GM13977 (cell line): ENCODE data around the gene MEGF11.

Experiments used
- DNase-seq: peaks from one replicate; pipeline ENCODE4 v3.0.0; 2012; ENCODE audit warnings: low spot score
- in situ Hi-C: fragments of 300-500 bp; cut with MboI; formaldehyde crosslinking; loops from one replicate; pipeline ENCODE4 v1.12.0; 2022; ENCODE audit warnings: low sequenced_read_pairs, low pct_unique_long_range_greater_than_20kb, mixed read lengths, inconsistent platforms; ENCODE audit not compliant: unreplicated experiment
- TF ChIP-seq, protein P1 (sequence below): IDR thresholded peaks from 2 replicates; pipeline ENCODE4 v1.5.1; 2012; ENCODE audit warnings: mild to moderate bottlenecking, control low read depth; ENCODE audit not compliant: insufficient read depth; ENCODE audit errors: extremely low read depth, missing control alignments

Gene MEGF11

DNA sequence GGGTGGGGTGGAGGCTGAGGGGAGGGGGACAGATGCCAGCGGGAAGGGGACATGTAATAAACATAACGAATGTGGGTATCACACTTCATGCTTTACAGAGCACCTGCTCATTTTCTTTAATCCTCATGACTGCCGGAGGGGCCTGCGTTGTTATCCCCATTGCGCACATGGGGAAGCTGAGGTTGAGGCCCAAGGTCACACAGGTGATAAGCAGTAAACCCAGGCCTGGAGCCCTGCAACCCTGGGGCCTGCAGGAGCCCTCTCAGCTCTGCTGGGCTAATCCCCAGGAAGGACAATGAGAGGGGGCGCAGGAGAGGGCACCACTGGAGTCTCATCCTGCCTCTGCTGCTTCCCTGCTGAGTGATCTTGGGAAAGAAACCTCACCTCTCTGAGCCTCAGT lies 64.3 kb downstream of the MEGF11 start:
- no peak for DNase-seq
- in situ Hi-C loops = no loop called here
- TF ChIP-seq, protein P1, sequence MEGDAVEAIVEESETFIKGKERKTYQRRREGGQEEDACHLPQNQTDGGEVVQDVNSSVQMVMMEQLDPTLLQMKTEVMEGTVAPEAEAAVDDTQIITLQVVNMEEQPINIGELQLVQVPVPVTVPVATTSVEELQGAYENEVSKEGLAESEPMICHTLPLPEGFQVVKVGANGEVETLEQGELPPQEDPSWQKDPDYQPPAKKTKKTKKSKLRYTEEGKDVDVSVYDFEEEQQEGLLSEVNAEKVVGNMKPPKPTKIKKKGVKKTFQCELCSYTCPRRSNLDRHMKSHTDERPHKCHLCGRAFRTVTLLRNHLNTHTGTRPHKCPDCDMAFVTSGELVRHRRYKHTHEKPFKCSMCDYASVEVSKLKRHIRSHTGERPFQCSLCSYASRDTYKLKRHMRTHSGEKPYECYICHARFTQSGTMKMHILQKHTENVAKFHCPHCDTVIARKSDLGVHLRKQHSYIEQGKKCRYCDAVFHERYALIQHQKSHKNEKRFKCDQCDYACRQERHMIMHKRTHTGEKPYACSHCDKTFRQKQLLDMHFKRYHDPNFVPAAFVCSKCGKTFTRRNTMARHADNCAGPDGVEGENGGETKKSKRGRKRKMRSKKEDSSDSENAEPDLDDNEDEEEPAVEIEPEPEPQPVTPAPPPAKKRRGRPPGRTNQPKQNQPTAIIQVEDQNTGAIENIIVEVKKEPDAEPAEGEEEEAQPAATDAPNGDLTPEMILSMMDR = no peak

DNA sequence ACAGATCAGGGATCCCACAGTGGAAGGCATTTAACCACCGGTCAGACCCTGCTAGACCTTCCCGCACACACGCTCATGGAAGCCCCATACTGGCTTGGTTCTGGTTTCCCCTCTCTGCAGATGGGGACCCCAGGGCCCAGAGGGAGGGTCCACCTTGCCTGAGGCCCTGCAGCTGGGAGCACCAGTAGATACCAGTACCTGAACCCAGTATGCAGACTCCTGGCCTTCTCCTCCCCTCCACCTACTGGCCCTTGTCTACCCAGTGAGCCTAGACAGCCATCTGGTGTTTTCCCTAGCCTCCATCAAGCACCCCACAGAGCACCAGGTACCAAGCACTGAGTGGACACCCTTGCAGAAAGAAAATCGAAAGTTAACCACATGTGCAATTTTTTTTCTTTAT lies 65.1 kb downstream of the MEGF11 start:
- TF ChIP-seq, protein P1 = peak; percentile 37
- DNase-seq = no peak
- in situ Hi-C loops = no loop called here

DNA sequence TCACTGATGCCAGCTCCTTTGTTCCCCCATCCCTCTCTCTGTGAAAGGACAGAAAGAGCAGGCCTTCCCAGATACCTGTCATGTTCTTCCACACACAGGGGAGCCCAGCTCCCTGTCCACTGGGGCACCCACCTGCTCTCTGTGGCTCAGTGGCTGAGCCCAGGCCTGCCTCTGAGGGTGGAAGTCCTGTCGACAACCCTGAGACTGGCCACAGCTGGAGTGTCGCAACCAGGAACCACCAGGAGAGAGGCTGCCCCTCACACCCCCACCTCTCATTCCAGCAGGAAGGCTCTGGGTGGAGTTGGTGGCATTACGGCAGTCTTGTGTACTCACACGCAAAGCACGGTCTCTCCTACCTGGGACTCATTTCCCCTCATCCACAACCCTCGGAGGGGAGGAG lies 66.3 kb downstream of the MEGF11 start:
- no peak for DNase-seq
- in situ Hi-C loops = no loop called here
- TF ChIP-seq, protein P1 = no peak

DNA sequence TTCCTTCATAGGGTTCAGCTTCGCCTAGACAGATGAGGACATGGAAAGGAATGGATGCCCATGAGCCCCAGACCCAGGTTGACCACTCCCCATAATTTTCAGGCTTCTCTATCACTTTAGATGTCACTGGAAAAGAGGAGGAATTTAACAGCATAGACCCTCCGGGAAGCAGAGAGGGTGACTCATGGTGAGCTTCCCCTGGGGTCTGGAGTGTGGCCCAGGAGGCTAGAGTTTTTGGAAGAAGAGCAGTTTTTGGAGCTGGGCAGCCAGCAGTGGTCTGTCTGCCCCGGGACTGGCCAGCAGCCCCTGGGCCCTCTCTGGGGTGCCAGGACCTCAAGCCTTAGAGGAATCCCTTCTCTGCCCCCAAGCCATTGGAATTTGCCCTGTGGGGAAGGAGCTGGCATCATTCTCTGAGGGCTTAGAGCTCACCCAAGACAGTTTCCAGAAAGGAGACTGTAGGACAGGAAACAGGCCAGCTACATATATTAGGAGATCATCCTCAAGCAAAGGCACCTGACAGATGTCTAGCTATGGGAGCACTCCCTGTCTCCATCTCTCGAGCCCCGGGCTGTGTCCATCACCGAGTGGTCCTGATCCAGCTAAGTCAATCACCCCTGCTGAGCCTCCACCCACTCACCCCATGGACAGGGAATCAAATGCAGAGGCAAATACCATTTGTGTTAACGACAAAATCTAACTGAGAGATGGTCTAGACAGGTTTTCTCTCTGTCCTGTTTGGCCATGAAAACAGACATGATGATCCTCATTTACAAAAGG lies 67.3 kb downstream of the MEGF11 start:
- no peak for DNase-seq
- in situ Hi-C loops = no loop called here
- TF ChIP-seq, protein P1 = no peak

DNA sequence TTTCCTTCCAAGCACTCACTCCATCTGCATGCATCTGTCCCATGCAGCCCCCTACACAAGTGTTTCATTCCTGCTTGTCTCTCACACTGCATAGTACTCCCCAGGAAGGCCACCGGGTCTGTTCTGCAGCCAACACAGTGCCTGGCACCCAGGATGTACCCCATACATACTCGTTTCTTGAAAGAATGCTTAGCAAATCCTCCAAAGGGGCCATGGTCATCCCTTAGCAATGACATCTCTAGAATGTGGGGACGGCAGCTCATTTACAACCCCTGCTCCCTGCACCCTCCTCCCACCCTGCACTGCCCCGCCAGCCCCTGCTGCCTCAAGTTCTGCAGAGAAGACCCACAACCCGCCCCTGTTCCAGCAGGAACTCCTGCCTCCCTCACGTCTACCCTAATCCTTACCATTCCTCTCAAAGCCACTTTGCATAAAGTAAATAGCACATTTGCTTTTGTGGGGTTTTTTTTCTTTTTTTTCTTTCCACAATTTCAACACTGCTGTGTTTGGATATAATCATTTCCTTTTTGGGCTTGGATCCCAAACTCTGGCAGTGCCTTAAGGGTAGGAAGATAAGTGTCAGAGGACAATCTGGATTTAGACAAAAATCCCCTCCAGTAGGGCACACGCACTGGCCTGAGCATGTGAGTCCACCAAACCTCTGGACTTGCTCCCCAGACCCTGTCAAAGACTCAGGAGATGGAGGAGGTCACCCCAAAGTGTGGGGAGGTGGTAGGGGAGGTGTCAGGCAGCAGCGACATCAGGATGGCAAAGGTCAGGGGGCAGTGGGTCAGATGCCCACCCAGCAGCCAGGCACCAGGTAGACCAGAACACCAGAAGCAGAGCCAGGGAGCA lies 68.4 kb downstream of the MEGF11 start:
- in situ Hi-C loops = no loop called here
- TF ChIP-seq, protein P1 = no peak
- DNase-seq = no peak

DNA sequence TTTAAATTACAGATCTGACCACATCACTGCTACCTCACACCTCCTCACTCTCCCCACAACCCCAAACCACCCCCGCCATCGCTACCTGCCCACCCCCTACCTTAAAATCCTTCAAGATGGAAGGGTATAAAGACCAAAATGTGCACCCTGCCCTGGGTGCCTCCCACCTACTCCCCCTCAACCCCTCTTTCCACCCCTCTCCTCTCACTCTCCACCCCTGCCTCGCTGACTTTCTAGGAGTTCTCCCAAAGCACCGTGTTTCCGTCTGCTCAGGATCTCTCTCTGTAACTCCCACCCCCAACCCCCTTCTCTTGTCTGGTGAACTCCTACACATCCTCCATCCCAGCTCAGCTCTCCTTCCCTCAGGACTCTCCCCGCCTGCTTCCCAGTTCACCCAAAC lies 69.1 kb downstream of the MEGF11 start:
- in situ Hi-C loops = no loop called here
- no peak for DNase-seq
- TF ChIP-seq, protein P1 = no peak
